GM21717 (cell line): ENCODE data around the gene CDK6.

Source experiments
- ATAC-seq: cut with Tn5 transposase; IDR thresholded peaks from one replicate; pipeline ENCODE4 v1.9.1; 2021; ENCODE audit warnings: mild to moderate bottlenecking, moderate library complexity; ENCODE audit not compliant: unreplicated experiment

Gene CDK6

GRCh38 chr7:92652536-92652935, 183.8 kb downstream of the CDK6 start:
- ATAC-seq, result no peak

- no peak for ATAC-seq
Measured at GRCh38 chr7:92650391-92650790, 186.0 kb downstream of the CDK6 start.

- ATAC-seq, result peak; percentile 74
Measured at GRCh38 chr7:92648067-92648466, 188.3 kb downstream of the CDK6 start.

GRCh38 chr7:92647652-92648051, 188.7 kb downstream of the CDK6 start:
- no peak for ATAC-seq

- no peak for ATAC-seq
Measured at GRCh38 chr7:92647011-92647625, 189.3 kb downstream of the CDK6 start.

DNA sequence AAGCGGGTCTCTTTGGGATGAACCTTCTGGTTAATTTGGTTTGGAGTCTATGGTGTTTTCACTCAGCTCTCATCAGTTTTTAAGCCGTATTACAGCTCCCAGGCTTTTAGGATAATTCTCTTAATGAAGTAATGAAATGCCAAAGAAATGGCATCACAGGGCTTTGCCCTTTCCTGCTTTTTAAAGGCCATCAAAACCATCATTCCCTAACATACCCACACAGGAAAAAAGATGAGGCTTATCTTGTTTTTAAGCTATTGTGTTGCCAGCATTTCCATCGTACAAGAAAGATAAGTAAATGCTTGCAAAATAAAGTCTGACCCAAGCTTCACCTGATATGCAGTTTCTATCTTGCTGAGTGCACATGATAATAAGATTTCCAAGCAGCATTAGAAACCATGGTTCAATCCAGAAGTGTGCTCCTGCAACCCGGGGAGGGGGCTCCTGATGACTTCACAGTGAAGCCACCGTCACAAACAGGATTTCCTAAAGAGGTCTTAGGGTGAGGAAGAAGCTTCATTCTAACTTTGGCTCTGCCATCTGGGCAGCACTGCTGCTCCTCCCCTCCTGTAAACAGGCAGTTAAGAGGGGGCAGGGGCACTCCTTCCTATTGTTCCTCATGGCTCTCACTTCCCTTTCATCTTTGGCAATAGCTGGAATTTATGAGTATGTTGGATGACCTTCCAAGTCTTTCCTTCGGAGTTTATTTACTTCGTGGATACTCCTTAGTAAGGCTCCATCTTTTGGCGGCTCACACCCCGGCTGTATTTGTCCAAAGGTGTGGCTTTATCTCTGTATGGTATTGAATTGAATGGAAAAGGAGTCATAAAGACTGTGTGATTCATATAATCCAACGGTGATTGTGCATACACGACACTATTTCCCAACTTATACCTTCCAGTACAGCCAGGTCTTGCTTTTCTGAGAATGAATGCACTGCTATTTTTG, 191.0 kb downstream of the CDK6 start:
- ATAC-seq, result no peak

DNA sequence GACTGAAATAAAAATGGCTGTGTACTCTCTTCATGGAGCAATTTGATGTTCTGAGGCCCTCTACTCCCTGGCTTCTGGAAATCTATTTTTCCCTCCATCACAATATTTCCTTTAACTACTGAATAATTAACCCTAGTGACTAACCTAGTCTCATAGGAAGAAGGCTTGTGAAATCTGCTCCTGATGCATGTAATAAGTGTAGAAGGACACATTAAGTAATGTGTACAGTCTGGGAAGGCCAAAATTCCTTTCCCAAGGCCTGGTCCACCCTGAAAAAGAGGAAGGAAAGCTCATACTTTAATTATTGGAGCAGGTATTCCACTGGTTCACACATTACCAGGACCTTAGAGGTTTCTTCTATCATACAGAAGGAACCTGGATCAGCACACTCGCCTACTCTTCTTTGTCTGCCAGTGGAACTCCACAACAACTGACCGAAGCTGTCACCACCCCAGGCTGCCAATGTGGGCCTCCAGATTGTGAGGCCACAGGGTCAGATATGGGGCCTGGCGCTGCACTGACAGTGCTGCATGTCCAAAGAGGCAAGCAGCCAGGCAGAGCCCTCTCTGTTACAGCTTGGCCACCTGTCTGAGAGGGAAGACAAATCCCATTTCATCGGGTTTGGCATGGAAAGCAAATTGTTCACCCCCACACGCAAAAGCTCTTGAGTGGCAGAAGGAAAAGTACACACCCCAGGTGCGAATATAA, 191.8 kb downstream of the CDK6 start:
- ATAC-seq, result no peak

- ATAC-seq, result no peak
Measured at GRCh38 chr7:92643821-92644220, 192.6 kb downstream of the CDK6 start.

DNA sequence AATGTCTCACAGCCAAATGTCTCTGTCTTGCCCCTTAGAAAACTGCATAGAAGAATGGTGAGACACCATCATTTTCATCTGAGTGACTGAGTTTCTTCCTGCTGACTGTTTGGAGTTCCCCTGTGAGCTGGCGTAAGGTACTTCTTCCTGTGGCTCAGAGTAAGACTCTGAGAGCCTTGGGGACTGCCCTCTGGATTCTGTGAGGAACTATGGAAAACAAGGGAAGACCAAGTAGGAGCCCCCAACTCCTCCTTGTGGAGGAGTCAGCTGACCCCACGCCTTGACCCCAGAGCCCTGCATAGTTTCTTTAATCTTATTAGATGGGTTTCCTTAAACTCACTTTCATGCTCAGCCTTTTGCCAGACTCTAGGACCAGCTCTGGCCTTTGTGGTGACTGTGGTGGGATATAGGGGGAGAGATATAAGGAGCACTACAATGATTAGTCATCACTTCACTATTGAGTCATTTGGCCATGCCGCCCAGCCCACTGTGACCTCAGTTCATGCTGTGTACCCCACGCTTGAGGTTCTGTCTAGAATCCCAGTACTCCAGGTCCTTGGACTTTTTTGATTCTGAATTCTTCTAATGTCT, 194.4 kb downstream of the CDK6 start:
- peak; percentile 89 for ATAC-seq

DNA sequence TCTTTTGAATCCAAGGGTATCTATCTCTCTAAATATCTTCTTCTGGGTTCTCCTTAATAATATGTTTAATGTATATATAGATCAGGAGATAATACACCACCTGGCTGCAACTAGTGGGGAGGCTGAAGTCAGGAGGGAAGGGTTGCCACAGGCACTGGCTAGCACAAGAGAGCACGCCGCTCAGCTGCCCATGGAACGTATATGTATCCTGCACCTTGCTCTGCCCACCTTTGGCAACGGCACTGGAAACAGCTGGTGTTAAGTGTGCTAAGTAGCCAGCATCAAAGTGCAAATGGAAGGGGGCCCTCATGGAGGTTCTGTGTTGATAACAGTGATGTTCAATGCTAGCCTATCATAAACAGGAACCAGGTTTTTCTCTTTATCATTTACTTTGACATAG, 196.4 kb downstream of the CDK6 start:
- ATAC-seq, result no peak

- no peak for ATAC-seq
Measured at GRCh38 chr7:92639213-92639896, 197.0 kb downstream of the CDK6 start.

- no peak for ATAC-seq
Measured at GRCh38 chr7:92636018-92636560, 200.3 kb downstream of the CDK6 start.

DNA sequence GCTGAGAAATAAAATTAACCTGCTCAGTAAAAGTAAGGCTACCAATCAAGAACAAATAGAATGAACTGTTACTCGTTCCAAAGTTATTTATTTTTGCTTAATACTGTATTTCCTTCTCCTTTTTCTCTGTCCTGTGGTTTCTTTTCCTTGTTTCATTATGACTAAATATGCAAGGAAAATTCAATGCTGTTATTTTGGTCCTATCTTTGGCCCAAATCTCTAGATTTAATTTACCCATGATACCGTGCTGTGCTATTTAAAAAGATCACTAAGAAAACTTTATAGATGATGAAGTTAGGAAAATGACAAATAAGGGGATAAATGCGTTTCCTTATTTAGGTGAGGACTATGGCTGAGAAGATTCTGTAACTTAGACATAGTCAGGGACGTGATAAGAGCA, 200.8 kb downstream of the CDK6 start:
- no peak for ATAC-seq

GRCh38 chr7:92634924-92635519, 201.4 kb downstream of the CDK6 start:
- peak; percentile 41 for ATAC-seq

DNA sequence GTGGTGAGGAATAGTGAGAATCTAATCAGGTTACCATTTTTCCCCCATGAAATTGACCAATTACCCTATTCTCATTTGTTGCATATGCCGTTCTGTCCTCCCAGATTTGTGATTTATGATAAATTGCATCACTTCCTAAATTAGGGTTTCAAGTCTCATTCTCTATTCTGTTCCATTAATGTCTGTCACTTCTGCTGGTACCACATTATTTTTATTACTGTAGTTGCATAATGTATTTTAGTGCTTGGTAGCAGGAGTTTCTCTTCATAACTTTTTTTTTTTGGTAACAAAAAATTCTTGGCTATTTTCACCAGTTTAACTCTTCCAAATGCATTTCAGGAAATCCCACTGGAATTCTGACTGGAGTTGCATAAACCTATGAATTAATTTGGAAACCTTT, 202.2 kb downstream of the CDK6 start:
- no peak for ATAC-seq

DNA sequence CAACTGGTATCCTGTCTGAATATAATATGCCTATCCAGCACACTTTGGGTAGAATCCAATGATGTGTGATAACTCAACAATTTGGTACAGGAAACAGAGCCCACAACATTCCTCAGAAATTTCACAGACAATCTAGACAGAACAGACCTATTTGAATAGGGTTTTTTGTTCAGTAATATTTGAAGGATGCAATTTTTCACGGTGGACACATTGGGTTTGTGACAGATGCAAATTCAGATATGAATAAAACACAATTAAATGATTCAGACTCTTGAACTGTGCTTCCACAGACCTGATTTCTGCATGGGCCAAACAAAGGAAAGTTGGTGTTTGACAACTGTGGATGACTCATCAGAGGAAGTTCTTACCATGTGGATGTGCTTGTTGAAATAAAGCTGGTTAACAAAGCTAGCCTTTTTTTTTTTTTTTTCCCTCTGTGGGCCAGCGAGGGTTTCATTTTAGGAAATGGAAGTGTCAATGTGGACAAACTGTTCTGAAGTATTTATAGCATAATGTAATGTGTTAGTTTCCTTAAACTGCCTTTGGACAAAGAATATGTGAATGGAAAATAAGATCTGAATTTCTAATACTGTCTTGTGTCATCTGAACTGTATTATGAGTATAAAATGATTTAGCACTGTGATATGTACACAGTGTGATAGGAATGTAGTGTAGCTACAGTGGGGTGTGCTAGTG, 203.0 kb downstream of the CDK6 start:
- no peak for ATAC-seq

GRCh38 chr7:92632791-92633190, 203.6 kb downstream of the CDK6 start:
- ATAC-seq, result no peak

DNA sequence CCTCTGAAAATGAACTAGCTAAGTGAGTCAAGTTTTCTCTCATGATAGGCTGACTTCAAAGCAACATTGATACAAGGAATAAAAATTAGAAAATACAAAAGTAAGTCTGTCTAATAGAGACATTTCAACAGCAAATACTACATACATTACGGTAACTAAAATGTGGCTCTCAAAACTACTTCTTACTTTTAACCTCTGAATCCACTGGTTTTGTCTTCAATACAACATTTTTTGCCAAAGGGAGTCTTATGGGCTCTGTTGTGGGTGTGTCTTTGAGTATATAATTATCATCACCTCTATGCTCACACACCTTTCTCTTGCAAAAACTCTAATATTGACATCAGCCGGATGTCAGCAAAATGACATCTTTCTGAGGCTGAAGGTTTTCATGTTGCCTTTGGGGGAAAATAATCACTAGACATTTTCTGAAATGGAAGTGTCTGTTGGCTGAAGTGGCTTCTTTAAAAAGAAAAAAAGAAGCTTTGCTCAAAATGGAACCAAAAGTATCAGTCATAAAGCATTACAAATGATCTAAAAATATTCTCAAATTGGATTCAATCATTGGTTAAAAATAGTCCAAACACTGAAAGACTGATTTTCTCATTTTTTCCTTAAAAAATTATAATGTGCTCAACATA, 204.4 kb downstream of the CDK6 start:
- peak; percentile 21 for ATAC-seq
